SK-N-SH (cell line): ENCODE data around the gene SETBP1. TPM values are rescaled to one million over a fixed set of nuclear protein-coding genes. Genes with fewer than 3 reads are reported as not detected.

Experiments used
- CTCF ChIA-PET: fragments of 300-600, 350-600 bp; formaldehyde crosslinking; extraction: SDS; loops from one replicate; lab custom pipeline; 2021; lab: Yijun Ruan, JAX
- POLR2A ChIA-PET: fragments of 350-600 bp; sonication (Branson Sonifier 250); formaldehyde crosslinking; extraction: SDS; loops from one replicate; lab custom pipeline; 2020; ENCODE audit warnings: antibody characterized with exemption, inconsistent platforms; lab: Yijun Ruan, JAX
- DNase-seq: peaks from one replicate; pipeline ENCODE4 v3.0.0; 2012
- H2AFZ ChIP-seq: fragments of 200-600 bp; sonication (generic); 2 replicates; pipeline ENCODE4 v1.8.1; 2016; ENCODE audit warnings: antibody characterized with exemption, mild to moderate bottlenecking, low read depth
- H3F3A ChIP-seq: fragments of 200-600 bp; sonication (generic); replicated peaks from 2 replicates; pipeline ENCODE3; 2016; ENCODE audit warnings: antibody characterized with exemption, mild to moderate bottlenecking; ENCODE audit not compliant: insufficient read depth
- H3K27ac ChIP-seq, 2 experiments: fragments of 200-500 bp in 1 of 2; fragments of 200-600 bp in 1 of 2; sonication (Bioruptor generic) in 1 of 2; sonication (generic), shearing (Covaris generic) in 1 of 2; 2 replicates each; pipeline versions ENCODE4 v1.5.1 to v1.6.1; 2014 to 2016; ENCODE audit warnings: low read depth in 2 of 2, inconsistent platforms in 1 of 2, low read length in 1 of 2, mild to moderate bottlenecking in 1 of 2, mixed read lengths in 1 of 2
- H3K27me3 ChIP-seq: fragments of 200-600 bp; sonication (generic), shearing (Covaris generic); 2 replicates; pipeline ENCODE4 v1.6.1; 2016; ENCODE audit warnings: mixed run types; ENCODE audit not compliant: insufficient read depth
- H3K36me3 ChIP-seq, 2 experiments: fragments of 200-500 bp in 1 of 2; fragments of 200-600 bp in 1 of 2; sonication (Bioruptor generic) in 1 of 2; sonication (generic) in 1 of 2; replicated peaks in 1 of 2; 2 replicates each; pipeline versions ENCODE3 to v1.5.1; 2014 to 2016; ENCODE audit warnings: low read length in 1 of 2, mild to moderate bottlenecking in 1 of 2; ENCODE audit not compliant: insufficient read depth in 2 of 2, control insufficient read depth in 1 of 2
- H3K4me1 ChIP-seq, 2 experiments: fragments of 200-500 bp in 1 of 2; fragments of 200-600 bp in 1 of 2; sonication (Bioruptor generic) in 1 of 2; sonication (generic), shearing (Covaris generic) in 1 of 2; 2 replicates each; pipeline versions ENCODE4 v1.5.1 to v1.6.1; 2014 to 2016; ENCODE audit warnings: low read depth in 1 of 2, low read length in 1 of 2, mixed run types in 1 of 2; ENCODE audit not compliant: insufficient read depth in 2 of 2, control insufficient read depth in 1 of 2
- H3K4me2 ChIP-seq: fragments of 200-600 bp; sonication (generic), shearing (Covaris generic); 2 replicates; pipeline ENCODE4 v1.6.1; 2017; ENCODE audit warnings: mixed run types
- H3K4me3 ChIP-seq, 2 experiments: fragments of 200-500 bp in 1 of 2; fragments of 200-600 bp in 1 of 2; sonication (Bioruptor generic) in 1 of 2; sonication (generic), shearing (Covaris generic) in 1 of 2; 2 replicates each; pipeline versions ENCODE4 v1.5.1 to v1.8.1; 2014 to 2016; ENCODE audit warnings: low read depth in 2 of 2, inconsistent platforms in 1 of 2, low read length in 1 of 2, mild to moderate bottlenecking in 1 of 2, mixed read lengths in 1 of 2, moderate library complexity in 1 of 2
- H3K79me2 ChIP-seq: fragments of 200-600 bp; sonication (generic); 2 replicates; pipeline ENCODE4 v1.8.1; 2017; ENCODE audit warnings: mild to moderate bottlenecking; ENCODE audit not compliant: insufficient read depth
- H3K9ac ChIP-seq: fragments of 200-600 bp; sonication (generic); 2 replicates; pipeline ENCODE4 v1.6.1; 2017; ENCODE audit warnings: mixed run types
- H3K9me2 ChIP-seq: fragments of 200-600 bp; sonication (generic); 2 replicates; pipeline ENCODE4 v1.6.1; 2017; ENCODE audit warnings: mixed run types
- H3K9me3 ChIP-seq: fragments of 200-600 bp; sonication (generic); 2 replicates; pipeline ENCODE4 v1.6.1; 2017; ENCODE audit warnings: mixed run types, mild to moderate bottlenecking, moderate library complexity
- H4K20me1 ChIP-seq: fragments of 200-600 bp; sonication (generic); 2 replicates; pipeline ENCODE4 v1.6.1; 2017; ENCODE audit warnings: mild to moderate bottlenecking, mixed run types; ENCODE audit not compliant: insufficient read depth
- CHD2 ChIP-seq: fragments of 150-350 bp; IDR thresholded peaks from 2 replicates; pipeline ENCODE4 v1.6.1; 2018; ENCODE audit warnings: low read length; ENCODE audit not compliant: partially characterized antibody
- CTCF ChIP-seq: fragments of 200-600 bp; sonication (generic); IDR thresholded peaks from 2 replicates; pipeline ENCODE4 v1.6.1; 2017; ENCODE audit warnings: antibody characterized with exemption, mild to moderate bottlenecking, moderate library complexity
- ELF1 ChIP-seq: IDR thresholded peaks from 2 replicates; pipeline ENCODE4 v1.4.0; 2012
- EP300 ChIP-seq, 2 experiments: IDR thresholded peaks; 2 replicates each; pipeline versions ENCODE4 v1.4.0 to v1.6.1; 2012; ENCODE audit warnings: borderline replicate concordance in 1 of 2, low read depth in 1 of 2, low read length in 1 of 2
- FOSL2 ChIP-seq: IDR thresholded peaks from 2 replicates; pipeline ENCODE4 v1.4.0; 2012; ENCODE audit warnings: low read depth, mild to moderate bottlenecking, moderate library complexity, borderline replicate concordance
- FOXM1 ChIP-seq: IDR thresholded peaks from 2 replicates; pipeline ENCODE4 v1.4.0; 2012; ENCODE audit warnings: low read depth, mild to moderate bottlenecking
- GABPA ChIP-seq: IDR thresholded peaks from 2 replicates; pipeline ENCODE4 v1.4.0; 2012; ENCODE audit warnings: low read depth, mild to moderate bottlenecking
- IRF3 ChIP-seq: fragments of 150-350 bp; IDR thresholded peaks from 2 replicates; pipeline ENCODE4 v1.6.1; 2016; ENCODE audit warnings: mild to moderate bottlenecking, low read depth, low read length
- MEF2A ChIP-seq: IDR thresholded peaks from 2 replicates; pipeline ENCODE4 v1.4.0; 2012; ENCODE audit warnings: low read depth, borderline replicate concordance
- NFIC ChIP-seq: IDR thresholded peaks from 2 replicates; pipeline ENCODE4 v1.4.0; 2012; ENCODE audit warnings: borderline replicate concordance
- PBX3 ChIP-seq: IDR thresholded peaks from 2 replicates; pipeline ENCODE4; 2012
- RCOR1 ChIP-seq: fragments of 150-350 bp; IDR thresholded peaks from 2 replicates; pipeline ENCODE4 v1.6.1; 2017; ENCODE audit warnings: antibody characterized with exemption, low read length
- RFX5 ChIP-seq: IDR thresholded peaks from 2 replicates; pipeline ENCODE4 v1.6.1; 2012; ENCODE audit warnings: mild to moderate bottlenecking, improper control_type of control experiment, low read length
- RXRA ChIP-seq: IDR thresholded peaks from 2 replicates; pipeline ENCODE4 v1.4.0; 2012; ENCODE audit warnings: low read depth, mild to moderate bottlenecking, borderline replicate concordance
- SIN3A ChIP-seq: IDR thresholded peaks from 2 replicates; pipeline ENCODE4 v1.6.1; 2012; ENCODE audit warnings: low read depth, mild to moderate bottlenecking, low read length, moderate library complexity, borderline replicate concordance
- USF2 ChIP-seq: fragments of 150-350 bp; IDR thresholded peaks from 2 replicates; pipeline ENCODE4 v1.6.1; 2017; ENCODE audit warnings: antibody characterized with exemption, low read length, low read depth, borderline replicate concordance
- YY1 ChIP-seq: IDR thresholded peaks from 2 replicates; pipeline ENCODE4 v1.4.0; 2012; ENCODE audit warnings: low read depth, mild to moderate bottlenecking
- ZBTB33 ChIP-seq: IDR thresholded peaks from 2 replicates; pipeline ENCODE4 v1.4.0; 2012; ENCODE audit warnings: low read depth, borderline replicate concordance
- WGBS: methylation state at CpG from one replicate; pipeline ENCODE4 v1.1.6; 2017; ENCODE audit warnings: low lambda C conversion rate; 5-methylcytosine and 5-hydroxymethylcytosine counted together
- polyA plus RNA-seq, 3 experiments: library from polyadenylated mRNA; depleted of rRNA; stranded (reverse); fragments of >200 nt; gene quantifications; 2 replicates each; pipeline ENCODE4 v1.2.3, GENCODE V29; 2012

The SETBP1 gene
- polyA plus RNA-seq, 1 of the 3 experiments (the other 2 are of a cell fraction) = 3.0 TPM

- H3F3A ChIP-seq = no peaks in the 10 kb centered on the region
- 95% methylated on average over 8 of the region's 8 CpGs for WGBS
- DNase-seq = no peak
- H3K27ac ChIP-seq = no peak overlapping the region
- no peak overlapping the region for H2AFZ ChIP-seq
- TF ChIP-seq IRF3 = no peak
- TF ChIP-seq ELF1 = no peak
- TF ChIP-seq CTCF = no peak
- TF ChIP-seq EP300 (IDR thresholded peaks at IDR 0.05; ENCODE audit: borderline replicate concordance in 1 of 2, low read depth in 1 of 2, low read length in 1 of 2) = no peak
- no peak for TF ChIP-seq ZBTB33
- TF ChIP-seq USF2 = no peak
- no peak for TF ChIP-seq SIN3A
- H3K79me2 ChIP-seq = no peaks in the 10 kb centered on the region
- H4K20me1 ChIP-seq = no peaks in the 10 kb centered on the region
- no peaks in the 10 kb centered on the region for H3K9me3 ChIP-seq
- H3K4me3 ChIP-seq = no peak overlapping the region
- ChIA-PET CTCF (no interaction called here), POLR2A (no interaction called here)
- no peaks in the 10 kb centered on the region for H3K9me2 ChIP-seq
- no peak overlapping the region for H3K4me2 ChIP-seq
- peaks cover 0 to 9% of the 10 kb centered on the region in 2 experiments; a peak in 1 of 4 replicates for H3K4me1 ChIP-seq
- peaks cover 0 to 15% of the 10 kb centered on the region in 2 experiments for H3K36me3 ChIP-seq
- no peaks in the 10 kb centered on the region for H3K27me3 ChIP-seq
- no peak overlapping the region for H3K9ac ChIP-seq
These were observed 30.2 kb downstream of the SETBP1 start for GRCh38 chr18:44710931-44711330.

- CTCF ChIA-PET = no interaction called here
These were observed 31.3 kb downstream of the SETBP1 start for GRCh38 chr18:44712025-44712424.

More at GRCh38 chr18:44712025-44712424, 31.3 kb downstream of the SETBP1 start:
- no peaks in the 10 kb centered on the region for H3K9me3 ChIP-seq
- no peaks in the 10 kb centered on the region for H3F3A ChIP-seq
- POLR2A ChIA-PET = no interaction called here
- peaks cover 0 to 15% of the 10 kb centered on the region in 2 experiments for H3K36me3 ChIP-seq
- no peaks in the 10 kb centered on the region for H3K9me2 ChIP-seq
- no peak overlapping the region for H3K9ac ChIP-seq
- peaks cover 0 to 10% of the 10 kb centered on the region in 2 experiments; a peak in 1 of 4 replicates for H3K4me1 ChIP-seq
- H3K4me3 ChIP-seq = no peak overlapping the region
- no peak overlapping the region for H3K4me2 ChIP-seq
- H3K79me2 ChIP-seq = no peaks in the 10 kb centered on the region
- no peak for TF ChIP-seq RXRA
- TF ChIP-seq RCOR1 = no peak
- TF ChIP-seq MEF2A = no peak
- no peak for TF ChIP-seq FOXM1
- no peak for TF ChIP-seq PBX3
- no peak for TF ChIP-seq CHD2
- TF ChIP-seq RFX5 = no peak
- no peak for TF ChIP-seq EP300 (IDR thresholded peaks at IDR 0.05; ENCODE audit: borderline replicate concordance in 1 of 2, low read depth in 1 of 2, low read length in 1 of 2)
- no peak for TF ChIP-seq YY1
- no peak for TF ChIP-seq IRF3
- no peak for TF ChIP-seq GABPA
- no peak for TF ChIP-seq FOSL2
- TF ChIP-seq NFIC = no peak
- no peaks in the 10 kb centered on the region for H4K20me1 ChIP-seq
- no peak overlapping the region for H3K27ac ChIP-seq
- WGBS = 89% methylated on average over 2 of the region's 2 CpGs
- no peak overlapping the region for H2AFZ ChIP-seq
- no peaks in the 10 kb centered on the region for H3K27me3 ChIP-seq
- DNase-seq = no peak
